ENCODE data around the gene USP12.
"Not testable (repeated sequence)": the region's sequence is repeated elsewhere in the genome, so short reads cannot be mapped to it uniquely, and the experiment has no call there.

The USP12 gene

GRCh38 chr13:27171244-27171826 is at the start of gene USP12:
TSS of gene USP12 (minus strand) at chr13:27171811. CDS start at chr13:27171639, 172 bp downstream.
- DNase-seq (ENCODE audit: low read depth in 2 of 3, low spot score in 1 of 3), result peak in 1 of 3 donors; percentile 31

- DNase-seq (ENCODE audit: low read depth in 2 of 3, low spot score in 1 of 3), result no peak
Observed at GRCh38 chr13:27219611-27220010, 48.0 kb upstream of the USP12 start.

- not testable (repeated sequence) for DNase-seq (ENCODE audit: low read depth in 2 of 3, low spot score in 1 of 3)
Observed at GRCh38 chr13:27218861-27219260, 47.2 kb upstream of the USP12 start.

- DNase-seq (ENCODE audit: low read depth in 2 of 3, low spot score in 1 of 3), result not testable (repeated sequence)
Observed at GRCh38 chr13:27217791-27218190, 46.2 kb upstream of the USP12 start.

GRCh38 chr13:27213386-27213785 is 41.8 kb upstream of the USP12 start:
- not testable (repeated sequence) for DNase-seq (ENCODE audit: low read depth in 2 of 3, low spot score in 1 of 3)

- DNase-seq (ENCODE audit: low read depth in 2 of 3, low spot score in 1 of 3), result no peak
Observed at GRCh38 chr13:27211771-27212364, 40.3 kb upstream of the USP12 start.

- no peak for DNase-seq (ENCODE audit: low read depth in 2 of 3, low spot score in 1 of 3)
Observed at GRCh38 chr13:27211271-27211670, 39.7 kb upstream of the USP12 start.

- no peak for DNase-seq (ENCODE audit: low read depth in 2 of 3, low spot score in 1 of 3)
Observed at GRCh38 chr13:27208514-27208913, 36.9 kb upstream of the USP12 start.

GRCh38 chr13:27203854-27204253 is 32.2 kb upstream of the USP12 start:
- DNase-seq (ENCODE audit: low read depth in 2 of 3, low spot score in 1 of 3), result no peak

- DNase-seq (ENCODE audit: low read depth in 2 of 3, low spot score in 1 of 3), result no peak
Observed at GRCh38 chr13:27203186-27203585, 31.6 kb upstream of the USP12 start.

- no peak for DNase-seq (ENCODE audit: low read depth in 2 of 3, low spot score in 1 of 3)
Observed at GRCh38 chr13:27201661-27202060, 30.1 kb upstream of the USP12 start.

- no peak for DNase-seq (ENCODE audit: low read depth in 2 of 3, low spot score in 1 of 3)
Observed at GRCh38 chr13:27200413-27201070, 28.9 kb upstream of the USP12 start.

- no peak for DNase-seq (ENCODE audit: low read depth in 2 of 3, low spot score in 1 of 3)
Observed at GRCh38 chr13:27199696-27200095, 28.1 kb upstream of the USP12 start.

- no peak for DNase-seq (ENCODE audit: low read depth in 2 of 3, low spot score in 1 of 3)
Observed at GRCh38 chr13:27199211-27199610, 27.6 kb upstream of the USP12 start.

GRCh38 chr13:27194895-27195764 is 23.5 kb upstream of the USP12 start:
- DNase-seq (ENCODE audit: low read depth in 2 of 3, low spot score in 1 of 3), result peak in 1 of 3 donors; percentile 12

GRCh38 chr13:27194209-27194608 is 22.6 kb upstream of the USP12 start:
- DNase-seq (ENCODE audit: low read depth in 2 of 3, low spot score in 1 of 3), result no peak

GRCh38 chr13:27193496-27193895 is 21.9 kb upstream of the USP12 start:
- DNase-seq (ENCODE audit: low read depth in 2 of 3, low spot score in 1 of 3), result no peak

- DNase-seq (ENCODE audit: low read depth in 2 of 3, low spot score in 1 of 3), result no peak
Observed at GRCh38 chr13:27192973-27193372, 21.4 kb upstream of the USP12 start.

- not testable (repeated sequence) for DNase-seq (ENCODE audit: low read depth in 2 of 3, low spot score in 1 of 3)
Observed at GRCh38 chr13:27192367-27192766, 20.8 kb upstream of the USP12 start.

- no peak for DNase-seq (ENCODE audit: low read depth in 2 of 3, low spot score in 1 of 3)
Observed at GRCh38 chr13:27189192-27189591, 17.6 kb upstream of the USP12 start.

GRCh38 chr13:27188239-27188638 is 16.6 kb upstream of the USP12 start:
- DNase-seq (ENCODE audit: low read depth in 2 of 3, low spot score in 1 of 3), result no peak

GRCh38 chr13:27186295-27186694 is 14.7 kb upstream of the USP12 start:
- DNase-seq (ENCODE audit: low read depth in 2 of 3, low spot score in 1 of 3), result no peak

All from stimulated activated CD4-positive, alpha-beta T cell treated with anti-CD3 and anti-CD28 coated beads, Interleukin-12 subunit alpha, Interleukin-12 subunit beta, amount 100 ng/mL, for 48 hours (primary cell).